ENCODE measurements around the gene KRT8.

Gene KRT8

GRCh38 chr12:52903855-52904508 is 894 bp downstream of the KRT8 start:
- ATAC-seq: peak; percentile 23
- TF ChIP-seq ESRRG (CRISPR knock-in tag; IDR thresholded peaks at IDR 0.05) (no peak), PATZ1 (CRISPR knock-in tag; IDR thresholded peaks at IDR 0.05; ENCODE audit: borderline replicate concordance) (no peak), RARB (CRISPR knock-in tag; IDR thresholded peaks at IDR 0.05) (no peak), ISL1 (CRISPR knock-in tag; IDR thresholded peaks at IDR 0.05) (no peak), ZNF565 (CRISPR knock-in tag; conservative IDR thresholded peaks at IDR 0.05; ENCODE audit: low read depth) (no peak), SNAI2 (CRISPR knock-in tag; IDR thresholded peaks at IDR 0.05) (no peak), TSHZ2 (CRISPR knock-in tag; IDR thresholded peaks at IDR 0.05) (no peak), ZC3H10 (CRISPR knock-in tag; IDR thresholded peaks at IDR 0.05) (no peak), PPARA (CRISPR knock-in tag; IDR thresholded peaks at IDR 0.05; ENCODE audit: borderline replicate concordance) (no peak), CSDC2 (CRISPR knock-in tag; IDR thresholded peaks at IDR 0.05) (no peak), TOX (CRISPR knock-in tag; IDR thresholded peaks at IDR 0.05; ENCODE audit: borderline replicate concordance) (no peak), TCF4 (CRISPR knock-in tag; IDR thresholded peaks at IDR 0.05; ENCODE audit: borderline replicate concordance) (no peak), POU6F1 (CRISPR knock-in tag; IDR thresholded peaks at IDR 0.05; ENCODE audit: borderline replicate concordance, low read depth) (no peak), ZFP3 (CRISPR knock-in tag; IDR thresholded peaks at IDR 0.05) (no peak), ARNTL (CRISPR knock-in tag; IDR thresholded peaks at IDR 0.05; ENCODE audit: borderline replicate concordance, low read depth) (no peak), OSR1 (CRISPR knock-in tag; IDR thresholded peaks at IDR 0.05) (no peak), CREB5 (CRISPR knock-in tag; IDR thresholded peaks at IDR 0.05; ENCODE audit: low read depth) (no peak), CSRNP3 (CRISPR knock-in tag; IDR thresholded peaks at IDR 0.05) (no peak), ZNF8 (CRISPR knock-in tag; IDR thresholded peaks at IDR 0.05) (no peak)

- TF ChIP-seq OSR1 (CRISPR knock-in tag; IDR thresholded peaks at IDR 0.05) (no peak), ZNF70 (CRISPR knock-in tag; IDR thresholded peaks at IDR 0.05) (no peak), TCF4 (CRISPR knock-in tag; IDR thresholded peaks at IDR 0.05; ENCODE audit: borderline replicate concordance) (no peak), RARB (CRISPR knock-in tag; IDR thresholded peaks at IDR 0.05) (no peak), ARNTL (CRISPR knock-in tag; IDR thresholded peaks at IDR 0.05; ENCODE audit: borderline replicate concordance, low read depth) (no peak)
- peak; percentile 84 for ATAC-seq
These were observed 1.5 kb downstream of the KRT8 start for GRCh38 chr12:52903285-52903854.
